ENCODE data around the gene KLK4. TPM values are rescaled to one million over a fixed set of nuclear protein-coding genes. Genes with fewer than 3 reads are reported as not detected.

The KLK4 gene
- total RNA-seq, 1 experiment from 2014 or later: 0.70 TPM

- no peak for TF ChIP-seq CREB1 (CRISPR knock-in tag; IDR thresholded peaks at IDR 0.05)
- no peak for TF ChIP-seq TCF7 (CRISPR knock-in tag; IDR thresholded peaks at IDR 0.05; ENCODE audit: low read depth)
- TF ChIP-seq, protein P1, sequence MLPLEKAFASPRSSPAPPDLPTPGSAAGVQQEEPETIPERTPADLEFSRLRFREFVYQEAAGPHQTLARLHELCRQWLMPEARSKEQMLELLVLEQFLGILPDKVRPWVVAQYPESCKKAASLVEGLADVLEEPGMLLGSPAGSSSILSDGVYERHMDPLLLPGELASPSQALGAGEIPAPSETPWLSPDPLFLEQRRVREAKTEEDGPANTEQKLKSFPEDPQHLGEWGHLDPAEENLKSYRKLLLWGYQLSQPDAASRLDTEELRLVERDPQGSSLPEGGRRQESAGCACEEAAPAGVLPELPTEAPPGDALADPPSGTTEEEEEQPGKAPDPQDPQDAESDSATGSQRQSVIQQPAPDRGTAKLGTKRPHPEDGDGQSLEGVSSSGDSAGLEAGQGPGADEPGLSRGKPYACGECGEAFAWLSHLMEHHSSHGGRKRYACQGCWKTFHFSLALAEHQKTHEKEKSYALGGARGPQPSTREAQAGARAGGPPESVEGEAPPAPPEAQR (CRISPR knock-in tag; IDR thresholded peaks at IDR 0.05): no peak
- no peak for TF ChIP-seq MYBL2 (CRISPR knock-in tag; IDR thresholded peaks at IDR 0.05)
- TF ChIP-seq GTF2I (CRISPR knock-in tag; conservative IDR thresholded peaks at IDR 0.05): no peak
- no peak for TF ChIP-seq NFYB (CRISPR knock-in tag; conservative IDR thresholded peaks at IDR 0.05; ENCODE audit: low read depth)
- no peak for TF ChIP-seq EMX1 (CRISPR knock-in tag; IDR thresholded peaks at IDR 0.05)
- no peak for TF ChIP-seq JUN (CRISPR knock-in tag; IDR thresholded peaks at IDR 0.05)
- TF ChIP-seq USF2 (CRISPR knock-in tag; IDR thresholded peaks at IDR 0.05): no peak
These were observed 21.0 kb upstream of the KLK4 start (continued) for GRCh38 chr19:50932018-50932689.

DNA sequence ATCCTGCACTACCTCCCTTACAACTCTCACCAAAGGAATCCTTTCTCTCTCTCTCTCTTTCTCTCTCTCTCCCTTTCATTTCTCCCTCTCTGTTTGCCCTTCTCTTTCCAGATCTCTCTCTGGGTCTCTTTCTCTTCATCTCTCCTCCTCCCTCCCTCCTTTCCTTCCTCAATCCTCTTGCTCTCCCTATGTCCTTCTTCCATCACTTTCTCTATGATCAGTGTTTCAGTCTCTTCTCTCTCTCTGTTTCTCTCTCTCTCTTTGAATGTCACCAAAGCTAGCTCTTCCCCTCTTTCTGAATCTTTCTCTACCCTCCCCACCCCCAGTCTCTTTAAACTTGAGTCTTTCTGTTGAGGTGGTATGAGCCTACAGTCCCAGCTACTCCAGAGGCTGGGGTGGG, 19.8 kb upstream of the KLK4 start:
- ChIA-PET CTCF (interaction anchor here (0.7 to 8.1 kb wide), 5 partner anchors 19 to 437 kb away, joined by 3 to 93 read pairs (median 4); no protein-coding TSS in a partner anchor), POLR2A (no interaction called here)
- no peaks in the 10 kb centered on the region for H3K9me3 Mint-ChIP-seq
- peaks cover 32% of the 10 kb centered on the region for H3K27me3 Mint-ChIP-seq (ENCODE audit: low read depth)
- DNase-seq (ENCODE audit: low spot score) (no peak), ATAC-seq (no peak)
- H3K4me1 Mint-ChIP-seq: peaks cover 6% of the 10 kb centered on the region
- H3K36me3 Mint-ChIP-seq: no peaks in the 10 kb centered on the region
- no peak overlapping the region for H3K4me3 Mint-ChIP-seq
- no peak overlapping the region for H3K27ac Mint-ChIP-seq
- TF ChIP-seq NR3C1 (CRISPR knock-in tag; conservative IDR thresholded peaks at IDR 0.05; ENCODE audit: low read depth) (no peak), ERG (CRISPR knock-in tag; IDR thresholded peaks at IDR 0.05) (no peak), CREM (CRISPR knock-in tag; IDR thresholded peaks at IDR 0.05) (no peak), ATF1 (CRISPR knock-in tag; IDR thresholded peaks at IDR 0.05) (no peak), ETV6 (CRISPR knock-in tag; IDR thresholded peaks at IDR 0.05) (no peak), TEAD4 (CRISPR knock-in tag; IDR thresholded peaks at IDR 0.05) (no peak), FOXK1 (CRISPR knock-in tag; IDR thresholded peaks at IDR 0.05) (no peak), SP1 (CRISPR knock-in tag; conservative IDR thresholded peaks at IDR 0.05) (no peak), SMAD4 (CRISPR knock-in tag; IDR thresholded peaks at IDR 0.05) (no peak), ZNF121 (CRISPR knock-in tag; IDR thresholded peaks at IDR 0.05) (no peak), ZNF263 (CRISPR knock-in tag; IDR thresholded peaks at IDR 0.05; ENCODE audit: low read depth) (no peak), IRF2 (CRISPR knock-in tag; IDR thresholded peaks at IDR 0.05; ENCODE audit: borderline replicate concordance, low read depth) (no peak)
- TF ChIP-seq, protein P1 (CRISPR knock-in tag; IDR thresholded peaks at IDR 0.05): no peak
- TF ChIP-seq, protein P2, sequence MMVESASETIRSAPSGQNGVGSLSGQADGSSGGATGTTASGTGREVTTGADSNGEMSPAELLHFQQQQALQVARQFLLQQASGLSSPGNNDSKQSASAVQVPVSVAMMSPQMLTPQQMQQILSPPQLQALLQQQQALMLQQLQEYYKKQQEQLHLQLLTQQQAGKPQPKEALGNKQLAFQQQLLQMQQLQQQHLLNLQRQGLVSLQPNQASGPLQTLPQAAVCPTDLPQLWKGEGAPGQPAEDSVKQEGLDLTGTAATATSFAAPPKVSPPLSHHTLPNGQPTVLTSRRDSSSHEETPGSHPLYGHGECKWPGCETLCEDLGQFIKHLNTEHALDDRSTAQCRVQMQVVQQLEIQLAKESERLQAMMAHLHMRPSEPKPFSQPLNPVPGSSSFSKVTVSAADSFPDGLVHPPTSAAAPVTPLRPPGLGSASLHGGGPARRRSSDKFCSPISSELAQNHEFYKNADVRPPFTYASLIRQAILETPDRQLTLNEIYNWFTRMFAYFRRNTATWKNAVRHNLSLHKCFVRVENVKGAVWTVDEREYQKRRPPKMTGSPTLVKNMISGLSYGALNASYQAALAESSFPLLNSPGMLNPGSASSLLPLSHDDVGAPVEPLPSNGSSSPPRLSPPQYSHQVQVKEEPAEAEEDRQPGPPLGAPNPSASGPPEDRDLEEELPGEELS (CRISPR knock-in tag; IDR thresholded peaks at IDR 0.05): no peak
- TF ChIP-seq, protein P3, sequence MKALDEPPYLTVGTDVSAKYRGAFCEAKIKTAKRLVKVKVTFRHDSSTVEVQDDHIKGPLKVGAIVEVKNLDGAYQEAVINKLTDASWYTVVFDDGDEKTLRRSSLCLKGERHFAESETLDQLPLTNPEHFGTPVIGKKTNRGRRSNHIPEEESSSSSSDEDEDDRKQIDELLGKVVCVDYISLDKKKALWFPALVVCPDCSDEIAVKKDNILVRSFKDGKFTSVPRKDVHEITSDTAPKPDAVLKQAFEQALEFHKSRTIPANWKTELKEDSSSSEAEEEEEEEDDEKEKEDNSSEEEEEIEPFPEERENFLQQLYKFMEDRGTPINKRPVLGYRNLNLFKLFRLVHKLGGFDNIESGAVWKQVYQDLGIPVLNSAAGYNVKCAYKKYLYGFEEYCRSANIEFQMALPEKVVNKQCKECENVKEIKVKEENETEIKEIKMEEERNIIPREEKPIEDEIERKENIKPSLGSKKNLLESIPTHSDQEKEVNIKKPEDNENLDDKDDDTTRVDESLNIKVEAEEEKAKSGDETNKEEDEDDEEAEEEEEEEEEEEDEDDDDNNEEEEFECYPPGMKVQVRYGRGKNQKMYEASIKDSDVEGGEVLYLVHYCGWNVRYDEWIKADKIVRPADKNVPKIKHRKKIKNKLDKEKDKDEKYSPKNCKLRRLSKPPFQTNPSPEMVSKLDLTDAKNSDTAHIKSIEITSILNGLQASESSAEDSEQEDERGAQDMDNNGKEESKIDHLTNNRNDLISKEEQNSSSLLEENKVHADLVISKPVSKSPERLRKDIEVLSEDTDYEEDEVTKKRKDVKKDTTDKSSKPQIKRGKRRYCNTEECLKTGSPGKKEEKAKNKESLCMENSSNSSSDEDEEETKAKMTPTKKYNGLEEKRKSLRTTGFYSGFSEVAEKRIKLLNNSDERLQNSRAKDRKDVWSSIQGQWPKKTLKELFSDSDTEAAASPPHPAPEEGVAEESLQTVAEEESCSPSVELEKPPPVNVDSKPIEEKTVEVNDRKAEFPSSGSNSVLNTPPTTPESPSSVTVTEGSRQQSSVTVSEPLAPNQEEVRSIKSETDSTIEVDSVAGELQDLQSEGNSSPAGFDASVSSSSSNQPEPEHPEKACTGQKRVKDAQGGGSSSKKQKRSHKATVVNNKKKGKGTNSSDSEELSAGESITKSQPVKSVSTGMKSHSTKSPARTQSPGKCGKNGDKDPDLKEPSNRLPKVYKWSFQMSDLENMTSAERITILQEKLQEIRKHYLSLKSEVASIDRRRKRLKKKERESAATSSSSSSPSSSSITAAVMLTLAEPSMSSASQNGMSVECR (CRISPR knock-in tag; IDR thresholded peaks at IDR 0.05; ENCODE audit: borderline replicate concordance): no peak
- TF ChIP-seq, protein P4, sequence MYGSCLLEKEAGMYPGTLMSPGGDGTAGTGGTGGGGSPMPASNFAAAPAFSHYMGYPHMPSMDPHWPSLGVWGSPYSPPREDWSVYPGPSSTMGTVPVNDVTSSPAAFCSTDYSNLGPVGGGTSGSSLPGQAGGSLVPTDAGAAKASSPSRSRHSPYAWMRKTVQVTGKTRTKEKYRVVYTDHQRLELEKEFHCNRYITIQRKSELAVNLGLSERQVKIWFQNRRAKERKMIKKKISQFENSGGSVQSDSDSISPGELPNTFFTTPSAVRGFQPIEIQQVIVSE (CRISPR knock-in tag; IDR thresholded peaks at IDR 0.05; ENCODE audit: borderline replicate concordance): no peak
- TF ChIP-seq, protein P5, sequence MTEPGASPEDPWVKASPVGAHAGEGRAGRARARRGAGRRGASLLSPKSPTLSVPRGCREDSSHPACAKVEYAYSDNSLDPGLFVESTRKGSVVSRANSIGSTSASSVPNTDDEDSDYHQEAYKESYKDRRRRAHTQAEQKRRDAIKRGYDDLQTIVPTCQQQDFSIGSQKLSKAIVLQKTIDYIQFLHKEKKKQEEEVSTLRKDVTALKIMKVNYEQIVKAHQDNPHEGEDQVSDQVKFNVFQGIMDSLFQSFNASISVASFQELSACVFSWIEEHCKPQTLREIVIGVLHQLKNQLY (CRISPR knock-in tag; IDR thresholded peaks at IDR 0.05): no peak

All from WTC11 (cell line).